GM12878 (cell line): ENCODE data around the gene MRPL28. TPM values are rescaled to one million over a fixed set of nuclear protein-coding genes. Genes with fewer than 3 reads are reported as not detected.

Experiments used
- ATAC-seq: fragments of 200-7000 bp; cut with Tn5 transposase; 3 replicates; pipeline ENCODE4 v1.9.1; 2020; ENCODE audit warnings: mild to moderate bottlenecking, moderate library complexity
- BruUV-seq: library from RNA; stranded (reverse); fragments of 400-500 nt; replicated peaks from 2 replicates; lab custom pipeline; 2021; lab: Mats Ljungman, UMichigan
- CTCF ChIA-PET: fragments of 300-600 bp; sonication (Branson Sonifier 250); formaldehyde crosslinking; extraction: SDS; loops from one replicate; lab custom pipeline; 2021; ENCODE audit warnings: inconsistent platforms; lab: Yijun Ruan, JAX
- POLR2A ChIA-PET: fragments of 350-600 bp; formaldehyde crosslinking; extraction: SDS; loops from one replicate; lab custom pipeline; 2021; ENCODE audit warnings: inconsistent platforms; lab: Charles Lee
- RAD21 ChIA-PET: fragments of 300-600 bp; sonication (Branson Sonifier 250); formaldehyde crosslinking; loops from one replicate; lab custom pipeline; 2023; ENCODE audit warnings: antibody characterized with exemption; ENCODE audit not compliant: unreplicated experiment; lab: Charles Lee
- SMC1A ChIA-PET: fragments of 300-600 bp; sonication (Branson Sonifier 250); formaldehyde crosslinking; loops from one replicate; lab custom pipeline; 2023; ENCODE audit not compliant: unreplicated experiment, uncharacterized antibody; lab: Charles Lee
- DNase-seq: peaks from one replicate; pipeline ENCODE4 v3.0.0-alpha.2; 2011; ENCODE audit warnings: low read depth, low spot score
- FAIRE-seq: peaks from 3 replicates; lab custom pipeline; 2011; peaks lifted over from hg19 to GRCh38; lab: Jason Lieb, UNC
- H2AFZ ChIP-seq: 2 replicates; pipeline ENCODE4 v1.6.0; 2011; ENCODE audit warnings: low read depth, low read length, control low read depth; ENCODE audit not compliant: control insufficient read depth
- H3K27ac ChIP-seq: 2 replicates; pipeline ENCODE4 v1.5.1; 2011; ENCODE audit warnings: control low read depth; ENCODE audit not compliant: control insufficient read depth, insufficient read depth
- H3K27me3 ChIP-seq, 2 experiments: replicated peaks in 1 of 2; 2 replicates each; pipeline versions ENCODE4 v1.6.0 to v1.6.1; 2011; ENCODE audit warnings: low read length in 1 of 2; ENCODE audit not compliant: control insufficient read depth in 2 of 2, insufficient read depth in 2 of 2
- H3K36me3 ChIP-seq, 2 experiments: 2 replicates each; pipeline ENCODE4 v1.5.1; 2011; ENCODE audit warnings: low read length in 1 of 2; ENCODE audit not compliant: control insufficient read depth in 2 of 2, insufficient read depth in 2 of 2
- H3K4me1 ChIP-seq: 2 replicates; pipeline ENCODE4 v1.6.1; 2011; ENCODE audit warnings: mild to moderate bottlenecking, low read length, moderate library complexity, mixed read lengths; ENCODE audit not compliant: control insufficient read depth, insufficient read depth
- H3K4me2 ChIP-seq: 2 replicates; pipeline ENCODE4 v1.6.0; 2011; ENCODE audit warnings: control low read depth; ENCODE audit not compliant: control insufficient read depth, insufficient read depth
- H3K4me3 ChIP-seq: fragments of 200-600 bp; sonication (generic); 2 replicates; pipeline ENCODE4 v1.5.1; 2016
- H3K79me2 ChIP-seq: 2 replicates; pipeline ENCODE4 v1.6.0; 2011; ENCODE audit warnings: low read length; ENCODE audit not compliant: control insufficient read depth, insufficient read depth
- H3K9ac ChIP-seq: 2 replicates; pipeline ENCODE4 v1.8.0; 2011; ENCODE audit warnings: low read length, control low read depth, mixed read lengths; ENCODE audit not compliant: control insufficient read depth, insufficient read depth
- H3K9me3 ChIP-seq: replicated peaks from 3 replicates; pipeline ENCODE4 v1.5.1; 2011; ENCODE audit warnings: mild to moderate bottlenecking, low read length; ENCODE audit not compliant: control insufficient read depth, insufficient read depth
- H4K20me1 ChIP-seq: 2 replicates; pipeline ENCODE4 v1.6.0; 2011; ENCODE audit not compliant: control insufficient read depth, insufficient read depth
- GABPA ChIP-seq: IDR thresholded peaks from 2 replicates; pipeline ENCODE4 v1.6.1; 2014; ENCODE audit warnings: antibody characterized with exemption, low read depth, mild to moderate bottlenecking, inconsistent platforms
- IRF4 ChIP-seq: IDR thresholded peaks from 2 replicates; pipeline ENCODE4 v1.6.1; 2011; ENCODE audit warnings: low read depth, low read length
- MTA2 ChIP-seq: fragments of 450-650 bp; IDR thresholded peaks from 2 replicates; pipeline ENCODE4 v1.6.1; 2016; ENCODE audit warnings: low read depth, mild to moderate bottlenecking, moderate library complexity
- MXI1 ChIP-seq: fragments of 150-350 bp; IDR thresholded peaks from 2 replicates; pipeline ENCODE4 v1.6.1; 2011; ENCODE audit warnings: low read depth, mild to moderate bottlenecking, inconsistent platforms, low read length, improper control_type of control experiment
- NFXL1 ChIP-seq: fragments of 450-650 bp; IDR thresholded peaks from 2 replicates; pipeline ENCODE4 v1.6.1; 2017; ENCODE audit warnings: antibody characterized with exemption, mild to moderate bottlenecking, borderline replicate concordance
- PAX8 ChIP-seq: fragments of 450-650 bp; IDR thresholded peaks from 2 replicates; pipeline ENCODE4 v1.6.1; 2017; ENCODE audit warnings: mild to moderate bottlenecking, moderate library complexity
- RAD21 ChIP-seq: IDR thresholded peaks from 2 replicates; pipeline ENCODE4 v1.6.1; 2011; ENCODE audit warnings: mild to moderate bottlenecking, low read depth, low read length, moderate library complexity; ENCODE audit not compliant: insufficient read depth
- SRF ChIP-seq, 2 experiments: IDR thresholded peaks; 2 replicates each; pipeline ENCODE4 v1.6.1; 2011; ENCODE audit warnings: low read depth in 2 of 2, low read length in 2 of 2, mild to moderate bottlenecking in 1 of 2, moderate library complexity in 1 of 2
- YY1 ChIP-seq: IDR thresholded peaks from 2 replicates; pipeline ENCODE4 v1.6.1; 2011; ENCODE audit warnings: low read depth, mild to moderate bottlenecking, low read length
- ZNF274 ChIP-seq: IDR thresholded peaks from one replicate; pipeline ENCODE4 v1.8.0; 2011; ENCODE audit not compliant: insufficient read length, insufficient read depth
- WGBS: methylation state at CpG from one replicate; pipeline ENCODE4 v1.1.6; 2016; ENCODE audit warnings: low lambda C conversion rate; ENCODE audit not compliant: insufficient replicate concordance, insufficient coverage; ENCODE audit errors: missing lambda C conversion rate; 5-methylcytosine and 5-hydroxymethylcytosine counted together
- in situ Hi-C: fragments of 300-500 bp; cut with MboI; formaldehyde crosslinking; loops from 9 replicates; pipeline ENCODE4 v1.14.3; 2018; ENCODE audit warnings: mixed read lengths
- intact Hi-C: fragments of 100-400 bp; cut with micrococcal nuclease; formaldehyde crosslinking; loops from one replicate; pipeline ENCODE4 v1.14.2; 2022; ENCODE audit not compliant: unreplicated experiment
- polyA plus RNA-seq, 11 experiments: library from polyadenylated mRNA; depleted of rRNA in 4 of 11; unstranded in 6 of 11; stranded (reverse) in 5 of 11; fragments of >200 nt; fragmentation: Nextera tagmentation in 4 of 11; fragmentation: Illumina TruSeq in 1 of 11; extraction: Ambion mirVana in 4 of 11; extraction: Trizol in 1 of 11; gene quantifications; 1 replicate in 1 of 11; 2 replicates in 10 of 11; pipeline versions ENCODE4 v1.2.1 to v1.2.3, GENCODE V29; 2011 to 2016; ENCODE audit warnings: inconsistent platforms in 2 of 11, missing spikeins in 2 of 11, low read depth in 1 of 11
- total RNA-seq, 4 experiments: library from RNA; depleted of rRNA in 3 of 4; stranded (reverse); fragments of >200 nt in 3 of 4; fragmentation: Illumina TruSeq in 1 of 4; extraction: Trizol in 1 of 4; gene quantifications; 2 replicates each; pipeline versions ENCODE4 v1.2.1 to v1.2.3, GENCODE V29; 2013 to 2021
- TF ChIP-seq, protein P1 (sequence below): fragments of 450-650 bp; IDR thresholded peaks from 2 replicates; pipeline ENCODE4 v1.6.1; 2016; ENCODE audit warnings: mild to moderate bottlenecking, moderate library complexity, borderline replicate concordance
- TF ChIP-seq, protein P2 (sequence below): fragments of 150-350 bp; IDR thresholded peaks from 2 replicates; pipeline ENCODE4 v1.6.1; 2016; ENCODE audit warnings: low read depth, low read length

Gene MRPL28
- total and polyA plus RNA-seq, 10 of the 15 experiments (the other 5 are each of a cell fraction or from before 2014, with no cell fraction given), result 1.6 to 185 (median 110) TPM

DNA sequence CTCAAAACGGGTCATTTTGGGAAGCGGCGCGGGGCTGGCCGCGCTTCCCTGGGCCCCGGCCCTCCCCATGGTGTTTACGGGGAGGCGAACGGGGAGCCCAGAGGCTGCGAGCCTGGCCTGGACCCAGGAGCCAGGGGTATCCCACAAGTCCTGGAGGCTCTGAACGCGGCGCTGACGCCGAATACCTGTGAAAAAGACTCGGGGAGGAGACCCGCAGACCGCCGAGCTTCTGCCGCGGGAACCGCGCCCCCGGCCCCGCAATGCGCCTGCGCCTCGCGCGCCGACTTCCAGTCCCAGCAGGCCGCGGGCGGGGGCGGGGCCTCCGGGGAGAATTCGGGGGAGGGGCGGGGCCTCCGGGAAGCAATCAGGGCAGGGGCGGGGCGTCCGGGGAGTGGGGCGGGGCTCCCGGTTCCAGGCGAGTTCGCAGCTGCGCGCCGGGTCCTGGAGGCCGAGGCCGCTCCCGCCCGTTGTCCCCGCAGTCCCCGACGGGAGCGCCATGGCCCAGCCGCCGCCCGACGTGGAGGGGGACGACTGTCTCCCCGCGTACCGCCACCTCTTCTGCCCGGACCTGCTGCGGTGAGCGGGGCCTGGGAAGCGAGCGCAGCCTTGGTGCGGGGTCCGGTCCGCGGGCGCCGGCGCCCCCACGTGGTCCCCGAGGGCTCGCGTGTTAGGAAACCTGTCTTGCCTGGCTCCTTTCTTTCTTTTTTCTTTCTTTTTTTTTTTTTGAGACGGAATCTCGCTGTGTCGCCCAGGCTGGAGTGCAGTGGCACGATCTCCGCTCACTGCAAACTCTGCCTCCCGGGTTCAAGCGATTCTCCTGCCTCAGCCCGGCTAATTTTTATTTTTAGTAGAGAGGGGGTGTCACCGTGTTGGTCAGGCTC is 31.4 kb upstream of the MRPL28 start, which contains the start of gene DECR2:
TSS of gene DECR2 (plus strand) at position 418 of the 881 bp plus-strand sequence. CDS start at position 497, 79 bp downstream.
- Histone ChIP-seq H3K4me1 (peaks cover 7% of the 10 kb centered on the region; the same call in 1 of the 2 replicates), H3K4me2 (peak within 1 kb of the TSS; percentile 75), H4K20me1 (no peaks in the 10 kb centered on the region), H3K27me3 (no peaks in the 10 kb centered on the region), H3K79me2 (peaks cover 2% of the 10 kb centered on the region; the same call in 1 of the 2 replicates), H3K4me3 (peak within 1 kb of the TSS; percentile 97), H3K36me3 (no peaks in the 10 kb centered on the region), H3K9me3 (no peaks in the 10 kb centered on the region), H2AFZ (peak within 1 kb of the TSS; percentile 94), H3K27ac (peak within 1 kb of the TSS; percentile 73), H3K9ac (peak within 1 kb of the TSS; percentile 88)
- intact Hi-C loops, result no loop called here
- DNase-seq, result peak; percentile 40
- BruUV-seq, result no TSS peak
- peak; percentile 76 for FAIRE-seq
- ATAC-seq, result peak; percentile 90
- in situ Hi-C loops, result no loop called here
- ChIA-PET CTCF (interaction anchor here (0.8 to 1.4 kb wide), 4 partner anchors 10 to 295 kb away, joined by 3 to 7 read pairs (median 4); no protein-coding TSS in a partner anchor), SMC1A (interaction anchor here (0.8 to 1.7 kb wide), 2 partner anchors 19 to 25 kb away, joined by 3 to 5 read pairs; no protein-coding TSS in a partner anchor), POLR2A (interaction anchor here (0.5 to 2.5 kb wide), 2 partner anchors 19 to 910 kb away, joined by 3 to 9 read pairs; no protein-coding TSS in a partner anchor), RAD21 (interaction anchor here (0.8 to 1.4 kb wide), 4 partner anchors 19 to 168 kb away, joined by 3 to 7 read pairs (median 4); partner anchors contain the start of gene MRPL28)
- under 1% methylated on average over 69 of the region's 91 CpGs for WGBS
- TF ChIP-seq YY1, result peak; percentile 51; the same call in 1 of the 2 replicates
- TF ChIP-seq MXI1, result no peak; the same call in 1 of the 2 replicates
- no peak for TF ChIP-seq MTA2
- no peak for TF ChIP-seq SRF (IDR thresholded peaks at IDR 0.05; ENCODE audit: low read depth in 2 of 2, low read length in 2 of 2)
- TF ChIP-seq, protein P1, sequence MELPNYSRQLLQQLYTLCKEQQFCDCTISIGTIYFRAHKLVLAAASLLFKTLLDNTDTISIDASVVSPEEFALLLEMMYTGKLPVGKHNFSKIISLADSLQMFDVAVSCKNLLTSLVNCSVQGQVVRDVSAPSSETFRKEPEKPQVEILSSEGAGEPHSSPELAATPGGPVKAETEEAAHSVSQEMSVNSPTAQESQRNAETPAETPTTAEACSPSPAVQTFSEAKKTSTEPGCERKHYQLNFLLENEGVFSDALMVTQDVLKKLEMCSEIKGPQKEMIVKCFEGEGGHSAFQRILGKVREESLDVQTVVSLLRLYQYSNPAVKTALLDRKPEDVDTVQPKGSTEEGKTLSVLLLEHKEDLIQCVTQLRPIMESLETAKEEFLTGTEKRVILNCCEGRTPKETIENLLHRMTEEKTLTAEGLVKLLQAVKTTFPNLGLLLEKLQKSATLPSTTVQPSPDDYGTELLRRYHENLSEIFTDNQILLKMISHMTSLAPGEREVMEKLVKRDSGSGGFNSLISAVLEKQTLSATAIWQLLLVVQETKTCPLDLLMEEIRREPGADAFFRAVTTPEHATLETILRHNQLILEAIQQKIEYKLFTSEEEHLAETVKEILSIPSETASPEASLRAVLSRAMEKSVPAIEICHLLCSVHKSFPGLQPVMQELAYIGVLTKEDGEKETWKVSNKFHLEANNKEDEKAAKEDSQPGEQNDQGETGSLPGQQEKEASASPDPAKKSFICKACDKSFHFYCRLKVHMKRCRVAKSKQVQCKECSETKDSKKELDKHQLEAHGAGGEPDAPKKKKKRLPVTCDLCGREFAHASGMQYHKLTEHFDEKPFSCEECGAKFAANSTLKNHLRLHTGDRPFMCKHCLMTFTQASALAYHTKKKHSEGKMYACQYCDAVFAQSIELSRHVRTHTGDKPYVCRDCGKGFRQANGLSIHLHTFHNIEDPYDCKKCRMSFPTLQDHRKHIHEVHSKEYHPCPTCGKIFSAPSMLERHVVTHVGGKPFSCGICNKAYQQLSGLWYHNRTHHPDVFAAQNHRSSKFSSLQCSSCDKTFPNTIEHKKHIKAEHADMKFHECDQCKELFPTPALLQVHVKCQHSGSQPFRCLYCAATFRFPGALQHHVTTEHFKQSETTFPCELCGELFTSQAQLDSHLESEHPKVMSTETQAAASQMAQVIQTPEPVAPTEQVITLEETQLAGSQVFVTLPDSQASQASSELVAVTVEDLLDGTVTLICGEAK, result no peak
- TF ChIP-seq NFXL1, result no peak
- no peak for TF ChIP-seq PAX8
- no peak for TF ChIP-seq IRF4
- TF ChIP-seq GABPA, result no peak
- TF ChIP-seq RAD21, result peak; percentile 41; the same call in 1 of the 2 replicates
- no peak for TF ChIP-seq ZNF274
- TF ChIP-seq, protein P2, sequence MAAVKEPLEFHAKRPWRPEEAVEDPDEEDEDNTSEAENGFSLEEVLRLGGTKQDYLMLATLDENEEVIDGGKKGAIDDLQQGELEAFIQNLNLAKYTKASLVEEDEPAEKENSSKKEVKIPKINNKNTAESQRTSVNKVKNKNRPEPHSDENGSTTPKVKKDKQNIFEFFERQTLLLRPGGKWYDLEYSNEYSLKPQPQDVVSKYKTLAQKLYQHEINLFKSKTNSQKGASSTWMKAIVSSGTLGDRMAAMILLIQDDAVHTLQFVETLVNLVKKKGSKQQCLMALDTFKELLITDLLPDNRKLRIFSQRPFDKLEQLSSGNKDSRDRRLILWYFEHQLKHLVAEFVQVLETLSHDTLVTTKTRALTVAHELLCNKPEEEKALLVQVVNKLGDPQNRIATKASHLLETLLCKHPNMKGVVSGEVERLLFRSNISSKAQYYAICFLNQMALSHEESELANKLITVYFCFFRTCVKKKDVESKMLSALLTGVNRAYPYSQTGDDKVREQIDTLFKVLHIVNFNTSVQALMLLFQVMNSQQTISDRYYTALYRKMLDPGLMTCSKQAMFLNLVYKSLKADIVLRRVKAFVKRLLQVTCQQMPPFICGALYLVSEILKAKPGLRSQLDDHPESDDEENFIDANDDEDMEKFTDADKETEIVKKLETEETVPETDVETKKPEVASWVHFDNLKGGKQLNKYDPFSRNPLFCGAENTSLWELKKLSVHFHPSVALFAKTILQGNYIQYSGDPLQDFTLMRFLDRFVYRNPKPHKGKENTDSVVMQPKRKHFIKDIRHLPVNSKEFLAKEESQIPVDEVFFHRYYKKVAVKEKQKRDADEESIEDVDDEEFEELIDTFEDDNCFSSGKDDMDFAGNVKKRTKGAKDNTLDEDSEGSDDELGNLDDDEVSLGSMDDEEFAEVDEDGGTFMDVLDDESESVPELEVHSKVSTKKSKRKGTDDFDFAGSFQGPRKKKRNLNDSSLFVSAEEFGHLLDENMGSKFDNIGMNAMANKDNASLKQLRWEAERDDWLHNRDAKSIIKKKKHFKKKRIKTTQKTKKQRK, result no peak
